ENCODE results near the gene VPS45.

DNA sequence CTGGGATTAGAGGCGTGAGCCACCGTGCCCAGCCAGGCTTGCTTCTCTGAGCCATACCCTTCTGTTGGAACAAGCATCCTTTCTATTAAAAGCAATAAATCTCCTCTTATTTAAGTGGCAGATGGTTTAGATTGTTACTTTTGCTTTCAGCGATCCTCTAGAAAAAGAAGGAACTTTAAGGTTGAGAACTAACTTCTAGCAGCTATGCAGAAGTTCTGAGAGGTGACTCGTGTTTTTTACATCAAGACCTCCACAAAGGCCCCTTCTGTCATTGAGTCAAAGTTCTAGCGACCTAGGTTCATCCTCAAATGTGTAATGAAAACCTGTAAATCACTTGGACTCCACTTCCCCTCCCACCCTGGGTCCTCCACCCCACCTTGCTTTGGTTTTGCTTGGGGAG, 112.9 kb downstream of the VPS45 start:
- TF ChIP-seq CSRNP3 (CRISPR knock-in tag; IDR thresholded peaks at IDR 0.05) (no peak), ESRRG (CRISPR knock-in tag; IDR thresholded peaks at IDR 0.05) (no peak), TSHZ2 (CRISPR knock-in tag; IDR thresholded peaks at IDR 0.05) (no peak), ZFP3 (CRISPR knock-in tag; IDR thresholded peaks at IDR 0.05) (no peak), ARNTL (CRISPR knock-in tag; IDR thresholded peaks at IDR 0.05; ENCODE audit: borderline replicate concordance, low read depth) (no peak), ZNF565 (CRISPR knock-in tag; conservative IDR thresholded peaks at IDR 0.05; ENCODE audit: low read depth) (no peak), ZNF70 (CRISPR knock-in tag; IDR thresholded peaks at IDR 0.05) (no peak), ZNF8 (CRISPR knock-in tag; IDR thresholded peaks at IDR 0.05) (no peak), ISL1 (CRISPR knock-in tag; IDR thresholded peaks at IDR 0.05) (no peak), RARB (CRISPR knock-in tag; IDR thresholded peaks at IDR 0.05) (no peak), SNAI2 (CRISPR knock-in tag; IDR thresholded peaks at IDR 0.05) (no peak)
- TF ChIP-seq, protein P1, sequence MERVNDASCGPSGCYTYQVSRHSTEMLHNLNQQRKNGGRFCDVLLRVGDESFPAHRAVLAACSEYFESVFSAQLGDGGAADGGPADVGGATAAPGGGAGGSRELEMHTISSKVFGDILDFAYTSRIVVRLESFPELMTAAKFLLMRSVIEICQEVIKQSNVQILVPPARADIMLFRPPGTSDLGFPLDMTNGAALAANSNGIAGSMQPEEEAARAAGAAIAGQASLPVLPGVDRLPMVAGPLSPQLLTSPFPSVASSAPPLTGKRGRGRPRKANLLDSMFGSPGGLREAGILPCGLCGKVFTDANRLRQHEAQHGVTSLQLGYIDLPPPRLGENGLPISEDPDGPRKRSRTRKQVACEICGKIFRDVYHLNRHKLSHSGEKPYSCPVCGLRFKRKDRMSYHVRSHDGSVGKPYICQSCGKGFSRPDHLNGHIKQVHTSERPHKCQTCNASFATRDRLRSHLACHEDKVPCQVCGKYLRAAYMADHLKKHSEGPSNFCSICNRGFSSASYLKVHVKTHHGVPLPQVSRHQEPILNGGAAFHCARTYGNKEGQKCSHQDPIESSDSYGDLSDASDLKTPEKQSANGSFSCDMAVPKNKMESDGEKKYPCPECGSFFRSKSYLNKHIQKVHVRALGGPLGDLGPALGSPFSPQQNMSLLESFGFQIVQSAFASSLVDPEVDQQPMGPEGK (CRISPR knock-in tag; IDR thresholded peaks at IDR 0.05; ENCODE audit: borderline replicate concordance) = no peak

Measured in SK-N-SH treated with all-trans-retinoic acid at 6 μM for 48 hours (cell line).